Measurements from ENCODE around the gene THSD7B.
"Not testable (repeated sequence)": the region's sequence is repeated elsewhere in the genome, so short reads cannot be mapped to it uniquely, and the experiment has no call there.

DNA sequence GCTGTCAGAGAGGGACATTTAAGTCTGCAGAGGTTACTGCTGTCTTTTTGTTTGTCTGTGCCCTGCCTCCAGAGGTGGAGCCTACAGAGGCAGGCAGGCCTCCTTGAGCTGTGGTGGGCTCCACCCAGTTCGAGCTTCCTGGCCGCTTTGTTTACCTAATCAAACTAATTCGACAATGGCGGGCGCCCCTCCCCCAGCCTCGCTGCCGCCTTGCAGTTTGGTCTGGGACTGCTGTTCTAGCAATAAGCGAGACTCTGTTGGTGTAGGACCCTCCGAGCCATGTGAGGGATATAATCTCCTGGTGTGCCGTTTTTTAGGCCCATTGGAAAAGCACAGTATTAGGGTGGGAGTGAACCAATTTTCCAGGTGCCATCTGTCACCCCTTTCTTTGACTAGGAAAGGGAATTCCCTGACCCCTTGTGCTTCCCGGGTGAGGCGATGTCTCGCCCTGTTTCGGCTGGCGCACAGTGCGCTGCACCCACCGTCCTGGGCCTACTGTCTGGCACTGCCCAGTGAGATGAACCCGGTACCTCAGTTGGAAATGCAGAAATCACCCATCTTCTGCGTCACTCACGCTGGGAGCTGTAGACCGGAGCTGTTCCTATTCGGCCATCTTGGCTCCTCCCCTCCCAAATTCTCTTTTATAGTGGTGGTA lies 310.9 kb downstream of the THSD7B start:
- TF ChIP-seq ZKSCAN1 (IDR thresholded peaks at IDR 0.05; ENCODE audit: low read length); SMAD3 (CRISPR knock-in tag; IDR thresholded peaks at IDR 0.05): not testable (repeated sequence)

All from HepG2 (cell line).